Measurements from ENCODE around the gene CCDC110. TPM values are rescaled to one million over a fixed set of nuclear protein-coding genes. Genes with fewer than 3 reads are reported as not detected.

Gene CCDC110
- total RNA-seq, 4 donors from 2014 or later, result 0.67 to 7.5 (median 2.4) TPM

- H3K9me3 ChIP-seq, result peaks cover 0 to 14% (median 0%) of the 10 kb centered on the region in 3 donors
- TF ChIP-seq POLR2A (IDR thresholded peaks at IDR 0.05), result no peak
- TF ChIP-seq POLR2AphosphoS5 (IDR thresholded peaks at IDR 0.05), result no peak
- no peak for TF ChIP-seq EP300 (IDR thresholded peaks at IDR 0.05)
- TF ChIP-seq, protein P1, sequence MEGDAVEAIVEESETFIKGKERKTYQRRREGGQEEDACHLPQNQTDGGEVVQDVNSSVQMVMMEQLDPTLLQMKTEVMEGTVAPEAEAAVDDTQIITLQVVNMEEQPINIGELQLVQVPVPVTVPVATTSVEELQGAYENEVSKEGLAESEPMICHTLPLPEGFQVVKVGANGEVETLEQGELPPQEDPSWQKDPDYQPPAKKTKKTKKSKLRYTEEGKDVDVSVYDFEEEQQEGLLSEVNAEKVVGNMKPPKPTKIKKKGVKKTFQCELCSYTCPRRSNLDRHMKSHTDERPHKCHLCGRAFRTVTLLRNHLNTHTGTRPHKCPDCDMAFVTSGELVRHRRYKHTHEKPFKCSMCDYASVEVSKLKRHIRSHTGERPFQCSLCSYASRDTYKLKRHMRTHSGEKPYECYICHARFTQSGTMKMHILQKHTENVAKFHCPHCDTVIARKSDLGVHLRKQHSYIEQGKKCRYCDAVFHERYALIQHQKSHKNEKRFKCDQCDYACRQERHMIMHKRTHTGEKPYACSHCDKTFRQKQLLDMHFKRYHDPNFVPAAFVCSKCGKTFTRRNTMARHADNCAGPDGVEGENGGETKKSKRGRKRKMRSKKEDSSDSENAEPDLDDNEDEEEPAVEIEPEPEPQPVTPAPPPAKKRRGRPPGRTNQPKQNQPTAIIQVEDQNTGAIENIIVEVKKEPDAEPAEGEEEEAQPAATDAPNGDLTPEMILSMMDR (IDR thresholded peaks at IDR 0.05), result no peak
- H3K4me3 ChIP-seq, result no peak overlapping the region
- H3K36me3 ChIP-seq, result peaks cover 0 to 55% of the 10 kb centered on the region in 2 donors
- H3K4me1 ChIP-seq, result peaks cover 0 to 30% (median 5%) of the 10 kb centered on the region in 3 donors
- 67 to 83% methylated on average over 4 to 8 of the region's 11 CpGs for WGBS, 2 donors (ENCODE audit: low coverage in 1 of 2)
- H3K27me3 ChIP-seq, result no peaks in the 10 kb centered on the region
- H3K27ac ChIP-seq, result peak overlapping the region in 2 of 4 donors; percentile 84 to 85
- no peak for ATAC-seq
Measured at GRCh38 chr4:185502386-185502785, 30.9 kb upstream of the CCDC110 start.

DNA sequence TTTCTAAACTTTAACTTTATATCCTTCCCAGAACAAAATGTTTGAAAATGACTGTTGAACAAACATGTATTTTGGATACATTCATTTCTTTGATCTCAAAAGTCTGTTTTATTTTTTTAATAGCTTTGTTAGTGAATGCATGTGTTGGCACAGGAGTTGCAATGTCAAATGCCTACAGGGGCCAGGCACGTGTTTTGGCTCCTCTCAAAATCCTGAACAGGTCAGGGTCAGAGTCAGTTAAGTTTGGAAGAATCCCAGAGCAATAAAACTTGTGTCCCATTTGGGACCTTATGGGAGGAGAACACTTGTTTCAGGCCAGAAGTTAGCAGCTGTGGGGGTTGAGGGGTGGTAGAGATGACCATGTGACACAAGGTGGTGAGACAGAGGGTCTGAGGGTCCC, 29.0 kb upstream of the CCDC110 start:
- TF ChIP-seq EP300 (IDR thresholded peaks at IDR 0.05) (no peak), POLR2AphosphoS5 (IDR thresholded peaks at IDR 0.05) (no peak)
- Histone ChIP-seq H3K27me3 (no peaks in the 10 kb centered on the region), H3K9me3 (peaks cover 0 to 14% (median 0%) of the 10 kb centered on the region in 3 donors), H3K4me3 (no peak overlapping the region), H3K36me3 (peaks cover 0 to 43% of the 10 kb centered on the region in 2 donors), H3K4me1 (peaks cover 0 to 22% (median 5%) of the 10 kb centered on the region in 3 donors), H3K27ac (peak overlapping the region in 3 of 4 donors; percentile 44 to 54 (median 45))
- no peak for ATAC-seq
- 20 to 22% methylated on average over 1 of the region's 1 CpG for WGBS, 2 donors (ENCODE audit: low coverage in 1 of 2)

GRCh38 chr4:185500035-185500434, 28.5 kb upstream of the CCDC110 start:
- H3K27ac ChIP-seq, result peak overlapping the region in 3 of 4 donors; percentile 44 to 54 (median 45)
- WGBS, 2 donors (ENCODE audit: low coverage in 1 of 2), result 76 to 94% methylated on average over 2 to 6 of the region's 9 CpGs
- ATAC-seq, result no peak

GRCh38 chr4:185488650-185489049, 17.1 kb upstream of the CCDC110 start:
- Histone ChIP-seq H3K4me3 (no peak overlapping the region), H3K27ac (no peak overlapping the region), H3K4me1 (no peaks in the 10 kb centered on the region), H3K36me3 (no peaks in the 10 kb centered on the region), H3K9me3 (peaks cover 0 to 13% (median 0%) of the 10 kb centered on the region in 3 donors), H3K27me3 (no peaks in the 10 kb centered on the region)
- WGBS, 2 donors (ENCODE audit: low coverage in 1 of 2), result 89 to 90% methylated on average over 2 of the region's 2 CpGs
- TF ChIP-seq POLR2A (IDR thresholded peaks at IDR 0.05) (no peak), EP300 (IDR thresholded peaks at IDR 0.05) (no peak), POLR2AphosphoS5 (IDR thresholded peaks at IDR 0.05) (no peak)
- TF ChIP-seq, protein P1 (IDR thresholded peaks at IDR 0.05), result no peak
- ATAC-seq, result no peak

More at GRCh38 chr4:185500035-185500434, 28.5 kb upstream of the CCDC110 start:
- Histone ChIP-seq H3K27me3 (no peaks in the 10 kb centered on the region), H3K9me3 (peaks cover 0 to 14% (median 0%) of the 10 kb centered on the region in 3 donors), H3K36me3 (peaks cover 0 to 39% of the 10 kb centered on the region in 2 donors), H3K4me1 (peaks cover 0 to 16% (median under 1%) of the 10 kb centered on the region in 3 donors), H3K4me3 (no peak overlapping the region)
- TF ChIP-seq POLR2AphosphoS5 (IDR thresholded peaks at IDR 0.05) (peak; percentile 9), POLR2A (IDR thresholded peaks at IDR 0.05) (no peak)
- TF ChIP-seq, protein P1 (IDR thresholded peaks at IDR 0.05), result no peak

DNA sequence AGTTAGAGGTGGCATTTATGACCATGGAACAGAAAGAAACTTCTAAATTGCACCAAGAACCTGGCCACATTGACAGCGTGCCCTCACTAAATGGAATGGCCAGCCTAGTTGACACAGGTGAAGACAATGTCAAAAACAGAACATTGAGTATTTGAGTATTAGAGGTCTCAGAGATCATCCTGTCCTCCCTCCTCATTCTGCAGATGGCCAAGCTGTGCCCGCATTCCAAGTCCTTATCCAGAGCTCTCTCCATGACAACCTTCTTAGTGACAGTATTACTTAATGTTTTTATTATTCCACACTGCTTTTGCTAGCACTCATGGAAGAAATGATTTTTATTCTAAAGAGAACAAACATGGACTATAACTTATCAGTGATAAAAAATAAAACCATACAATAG, 9.9 kb upstream of the CCDC110 start:
- no peak for ATAC-seq
- 55 to 69% methylated on average over 1 to 2 of the region's 2 CpGs for WGBS, 2 donors (ENCODE audit: low coverage in 1 of 2)
- no peaks in the 10 kb centered on the region for H3K9me3 ChIP-seq

More for the DNA sequence above, 9.9 kb upstream of the CCDC110 start:
- H3K4me1 ChIP-seq, result peaks cover 0 to 14% (median 0%) of the 10 kb centered on the region in 3 donors
- no peak overlapping the region for H3K4me3 ChIP-seq
- TF ChIP-seq EP300 (IDR thresholded peaks at IDR 0.05) (no peak), POLR2A (IDR thresholded peaks at IDR 0.05) (no peak), POLR2AphosphoS5 (IDR thresholded peaks at IDR 0.05) (no peak)
- TF ChIP-seq, protein P1 (IDR thresholded peaks at IDR 0.05), result no peak
- no peaks in the 10 kb centered on the region for H3K27me3 ChIP-seq
- no peaks in the 10 kb centered on the region for H3K36me3 ChIP-seq
- H3K27ac ChIP-seq, result no peak overlapping the region

All from gastroesophageal sphincter (tissue), 4 donors.